Keratinocyte (primary cell): ENCODE measurements around the gene RBL1. TPM values are rescaled to one million over a fixed set of nuclear protein-coding genes. Genes with fewer than 3 reads are reported as not detected.

Source experiments
- DNase-seq: peaks from one replicate; pipeline ENCODE4 v3.0.0-alpha.2; 2011; ENCODE audit warnings: low read depth, missing footprints, low spot score
- FAIRE-seq: peaks from 2 replicates; lab custom pipeline; 2011; peaks lifted over from hg19 to GRCh38; lab: Jason Lieb, UNC
- H2AFZ ChIP-seq: 2 replicates; pipeline ENCODE4 v1.6.0; 2012; ENCODE audit warnings: low read length, control low read depth, inconsistent platforms; ENCODE audit not compliant: control insufficient read depth
- H3K27ac ChIP-seq: 2 replicates; pipeline ENCODE4 v1.5.1; 2011; ENCODE audit warnings: low read length; ENCODE audit not compliant: control insufficient read depth, insufficient read depth
- H3K27me3 ChIP-seq: 3 replicates; pipeline ENCODE4 v1.6.0; 2011; ENCODE audit warnings: low read length; ENCODE audit not compliant: control insufficient read depth, insufficient read depth; ENCODE audit errors: extremely low read depth
- H3K36me3 ChIP-seq, 2 experiments: 2 replicates in 1 of 2; 3 replicates in 1 of 2; pipeline ENCODE4 v1.5.1; 2011; ENCODE audit warnings: low read length in 2 of 2, mild to moderate bottlenecking in 1 of 2; ENCODE audit not compliant: control insufficient read depth in 2 of 2, insufficient read depth in 2 of 2; ENCODE audit errors: extremely low read depth in 1 of 2
- H3K4me1 ChIP-seq: 3 replicates; pipeline ENCODE4 v1.5.1; 2011; ENCODE audit warnings: low read length; ENCODE audit not compliant: control insufficient read depth, insufficient read depth; ENCODE audit errors: extremely low read depth
- H3K4me2 ChIP-seq: 3 replicates; pipeline ENCODE4 v1.6.0; 2011; ENCODE audit warnings: low read depth, low read length; ENCODE audit not compliant: control insufficient read depth, insufficient read depth; ENCODE audit errors: extremely low read depth
- H3K4me3 ChIP-seq, 3 experiments: fragments of 200-600 bp in 1 of 3; sonication (generic) in 1 of 3; 2 replicates in 2 of 3; 3 replicates in 1 of 3; pipeline ENCODE4 v1.5.1; 2011 to 2016; ENCODE audit warnings: low read length in 3 of 3, mild to moderate bottlenecking in 3 of 3, control low read depth in 2 of 3, inconsistent platforms in 1 of 3, low read depth in 1 of 3, mixed read lengths in 1 of 3, mixed run types in 1 of 3, moderate library complexity in 1 of 3; ENCODE audit not compliant: control insufficient read depth in 2 of 3, insufficient read depth in 2 of 3; ENCODE audit errors: extremely low read depth in 1 of 3
- H3K79me2 ChIP-seq: 2 replicates; pipeline ENCODE4 v1.6.0; 2012; ENCODE audit warnings: low read length; ENCODE audit not compliant: control insufficient read depth, insufficient read depth
- H3K9ac ChIP-seq: 3 replicates; pipeline ENCODE4 v1.6.0; 2011; ENCODE audit warnings: low read length; ENCODE audit not compliant: control insufficient read depth, insufficient read depth; ENCODE audit errors: extremely low read depth
- H3K9me1 ChIP-seq: 3 replicates; pipeline ENCODE4 v1.6.0; 2011; ENCODE audit warnings: low read length; ENCODE audit not compliant: control insufficient read depth, insufficient read depth; ENCODE audit errors: extremely low read depth
- H3K9me3 ChIP-seq: 2 replicates; pipeline ENCODE4 v1.5.1; 2012; ENCODE audit warnings: low read depth, low read length; ENCODE audit not compliant: control insufficient read depth
- H4K20me1 ChIP-seq: 3 replicates; pipeline ENCODE4 v1.6.0; 2011; ENCODE audit warnings: low read length; ENCODE audit not compliant: control insufficient read depth, insufficient read depth; ENCODE audit errors: extremely low read depth
- EZH2 ChIP-seq: IDR thresholded peaks from one replicate; pipeline ENCODE4 v1.6.1; 2012; ENCODE audit warnings: inconsistent platforms, mild to moderate bottlenecking, low read length, moderate library complexity
- dilution Hi-C: fragments of 300-500 bp; cut with MboI; formaldehyde crosslinking; loops from one replicate; pipeline ENCODE4 v1.7.0; 2020; ENCODE audit warnings: low sequenced_read_pairs; ENCODE audit not compliant: extremely low pct_ligation_motif_present
- polyA plus RNA-seq, 5 experiments: library from polyadenylated mRNA; depleted of rRNA in 3 of 5; stranded (reverse) in 3 of 5; stranded (forward) in 1 of 5; unstranded in 1 of 5; fragments of >200 nt; gene quantifications; 1 replicate in 1 of 5; 2 replicates in 3 of 5; 3 replicates in 1 of 5; pipeline versions ENCODE4 v1.2.1 to v1.2.3, GENCODE V29; 2011 to 2012; ENCODE audit warnings: missing spikeins in 2 of 5, low read depth in 1 of 5, low replicate concordance in 1 of 5
- TF ChIP-seq, protein P1 (sequence below), 3 experiments: IDR thresholded peaks in 1 of 3; conservative IDR thresholded peaks in 1 of 3; optimal IDR thresholded peaks in 1 of 3; 2 replicates in 2 of 3; 3 replicates in 1 of 3; pipeline versions ENCODE3 to v1.5.1; 2011; ENCODE audit warnings: low read length in 3 of 3, mild to moderate bottlenecking in 3 of 3, moderate library complexity in 2 of 3, control low read depth in 1 of 3, inconsistent platforms in 1 of 3; ENCODE audit not compliant: insufficient read depth in 2 of 3; ENCODE audit errors: extremely low read depth in 1 of 3

RBL1 gene
- polyA plus RNA-seq, 1 donor (not counting 4 experiments of a cell fraction or from before 2014, with no cell fraction given): 4.5 TPM

DNA sequence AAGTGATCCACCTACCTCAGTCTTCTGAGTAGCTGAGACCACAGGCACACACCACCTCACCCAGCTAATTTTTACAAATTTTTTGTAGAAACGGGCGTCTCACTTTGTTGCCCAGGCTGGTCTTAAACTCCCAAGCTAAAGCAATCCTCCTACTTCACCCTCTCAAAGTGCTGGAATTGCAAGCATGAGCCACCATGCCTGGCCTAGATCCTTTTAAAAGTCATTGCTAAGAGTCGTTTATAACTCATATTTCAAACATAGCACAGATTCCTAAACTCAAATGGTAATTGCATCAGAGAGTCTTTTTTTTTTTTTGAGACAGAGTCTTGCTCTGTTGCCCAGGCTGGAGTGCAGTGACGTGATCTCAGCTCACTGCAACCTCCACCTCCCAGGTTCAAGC, 136.6 kb downstream of the RBL1 start:
- DNase-seq: no peak
- no peak overlapping the region for H3K4me2 ChIP-seq
- H3K79me2 ChIP-seq: no peaks in the 10 kb centered on the region
- dilution Hi-C loops: no loop called here
- peaks cover 3% of the 10 kb centered on the region for H3K9me3 ChIP-seq
- H2AFZ ChIP-seq: no peak overlapping the region
- H3K9me1 ChIP-seq: no peaks in the 10 kb centered on the region
- TF ChIP-seq EZH2: no peak
- TF ChIP-seq, protein P1, sequence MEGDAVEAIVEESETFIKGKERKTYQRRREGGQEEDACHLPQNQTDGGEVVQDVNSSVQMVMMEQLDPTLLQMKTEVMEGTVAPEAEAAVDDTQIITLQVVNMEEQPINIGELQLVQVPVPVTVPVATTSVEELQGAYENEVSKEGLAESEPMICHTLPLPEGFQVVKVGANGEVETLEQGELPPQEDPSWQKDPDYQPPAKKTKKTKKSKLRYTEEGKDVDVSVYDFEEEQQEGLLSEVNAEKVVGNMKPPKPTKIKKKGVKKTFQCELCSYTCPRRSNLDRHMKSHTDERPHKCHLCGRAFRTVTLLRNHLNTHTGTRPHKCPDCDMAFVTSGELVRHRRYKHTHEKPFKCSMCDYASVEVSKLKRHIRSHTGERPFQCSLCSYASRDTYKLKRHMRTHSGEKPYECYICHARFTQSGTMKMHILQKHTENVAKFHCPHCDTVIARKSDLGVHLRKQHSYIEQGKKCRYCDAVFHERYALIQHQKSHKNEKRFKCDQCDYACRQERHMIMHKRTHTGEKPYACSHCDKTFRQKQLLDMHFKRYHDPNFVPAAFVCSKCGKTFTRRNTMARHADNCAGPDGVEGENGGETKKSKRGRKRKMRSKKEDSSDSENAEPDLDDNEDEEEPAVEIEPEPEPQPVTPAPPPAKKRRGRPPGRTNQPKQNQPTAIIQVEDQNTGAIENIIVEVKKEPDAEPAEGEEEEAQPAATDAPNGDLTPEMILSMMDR (optimal IDR thresholded peaks at IDR 0.05 in 1 of 3, IDR thresholded peaks at IDR 0.05 in 1 of 3, conservative IDR thresholded peaks at IDR 0.05 in 1 of 3; ENCODE audit: extremely low read depth in 1 of 3, insufficient read depth in 2 of 3, low read length in 3 of 3): no peak
- H4K20me1 ChIP-seq: no peaks in the 10 kb centered on the region
- no peaks in the 10 kb centered on the region for H3K27me3 ChIP-seq
- H3K36me3 ChIP-seq: no peaks in the 10 kb centered on the region
- no peak for FAIRE-seq
- H3K9ac ChIP-seq: no peak overlapping the region
- no peak overlapping the region for H3K4me3 ChIP-seq
- H3K4me1 ChIP-seq: no peaks in the 10 kb centered on the region
- H3K27ac ChIP-seq: no peak overlapping the region

DNA sequence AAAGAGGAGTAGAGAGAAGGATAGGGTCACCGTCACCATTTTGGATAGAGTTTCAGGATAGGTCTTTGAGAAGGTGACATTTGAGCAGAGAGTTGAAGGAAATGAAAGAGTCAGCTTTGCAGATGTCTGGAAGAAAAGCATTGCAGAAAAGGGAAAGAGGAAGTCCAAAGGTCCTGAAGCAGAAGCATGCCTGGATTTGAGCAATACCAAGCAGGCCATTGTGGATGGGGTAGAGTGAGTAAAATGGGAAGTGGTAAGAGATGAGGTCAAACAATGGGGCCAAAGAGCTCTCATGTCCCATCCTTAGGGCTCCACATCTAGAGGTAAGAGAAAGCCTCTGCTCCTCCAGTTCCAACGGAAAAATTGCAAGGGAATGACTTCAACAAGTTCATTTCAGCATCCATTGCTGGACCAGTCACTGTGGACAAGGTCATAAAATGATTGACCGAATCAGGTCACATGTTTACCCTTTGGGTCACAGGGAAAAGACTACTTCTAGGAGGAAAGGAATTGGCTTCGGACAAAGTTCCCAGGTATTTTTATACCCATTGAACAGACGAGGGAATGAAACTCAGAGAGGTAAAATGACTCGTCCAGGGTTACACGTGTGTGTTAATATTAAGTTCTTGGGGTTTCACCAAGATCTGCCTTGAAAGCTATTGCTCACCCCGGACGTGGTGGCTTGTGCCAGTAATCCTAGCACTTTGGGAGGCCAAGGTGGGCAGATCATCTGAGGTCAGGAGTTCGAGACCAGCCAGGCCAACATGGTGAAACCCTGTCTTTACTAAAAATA, 137.7 kb downstream of the RBL1 start:
- Histone ChIP-seq H3K4me2 (no peak overlapping the region), H3K27me3 (no peaks in the 10 kb centered on the region), H3K27ac (no peak overlapping the region), H4K20me1 (no peaks in the 10 kb centered on the region), H3K9me1 (no peaks in the 10 kb centered on the region), H3K9ac (no peak overlapping the region), H2AFZ (no peak overlapping the region), H3K9me3 (peaks cover 3% of the 10 kb centered on the region), H3K4me1 (no peaks in the 10 kb centered on the region), H3K79me2 (no peaks in the 10 kb centered on the region), H3K36me3 (no peaks in the 10 kb centered on the region), H3K4me3 (no peak overlapping the region)
- TF ChIP-seq EZH2: no peak
- no peak for FAIRE-seq
- no peak for DNase-seq
- dilution Hi-C loops: no loop called here
